ENCODE measurements around the gene VPS33B. TPM values are rescaled to one million over a fixed set of nuclear protein-coding genes. Genes with fewer than 3 reads are reported as not detected.

Gene VPS33B
- total and polyA plus RNA-seq, 2 of the 13 experiments (the other 11 are each of a cell fraction or from before 2014, with no cell fraction given), result 15.8 to 16.5 TPM

GRCh38 chr15:91027677-91028076 is 5.3 kb upstream of the VPS33B start:
- Histone ChIP-seq H3K9ac (ENCODE audit: insufficient read depth, low read depth, low read length) (no peak overlapping the region), H3K79me2 (ENCODE audit: insufficient read depth, low read length) (no peaks in the 10 kb centered on the region), H4K20me1 (ENCODE audit: insufficient read depth, low read length) (no peaks in the 10 kb centered on the region), H3K4me3 (replicated peaks in 1 of 3; ENCODE audit: insufficient read depth in 1 of 3, low read depth in 2 of 3, low read length in 3 of 3) (no peak overlapping the region), H3K4me1 (ENCODE audit: insufficient read depth, low read length) (peaks cover 7% of the 10 kb centered on the region; the same call in 1 of the 2 replicates), H3K9me3 (ENCODE audit: low read length) (no peaks in the 10 kb centered on the region), H3K4me2 (ENCODE audit: low read depth, low read length) (no peak overlapping the region), H3K27ac (ENCODE audit: extremely low read length, insufficient read depth, low read length) (no peak overlapping the region), H3K27me3 (ENCODE audit: control insufficient read depth in 1 of 2, insufficient read depth in 2 of 2, low read length in 2 of 2) (peaks cover 0 to 1% of the 10 kb centered on the region in 2 experiments; a peak in 1 of 5 replicates), H3K36me3 (replicated peaks in 1 of 2; ENCODE audit: control insufficient read depth in 1 of 2, insufficient read depth in 2 of 2, low read length in 2 of 2) (no peaks in the 10 kb centered on the region), H2AFZ (ENCODE audit: low read length) (no peak overlapping the region)
- 0% methylated on average over 1 of the region's 1 CpG for WGBS (ENCODE audit: low lambda C conversion rate)
- ATAC-seq (no peak), DNase-seq (ENCODE audit: low spot score) (no peak), FAIRE-seq (no peak)
- BruUV-seq (replicated peaks), result no TSS peak
- intact Hi-C loops (cut with micrococcal nuclease; ENCODE audit: unreplicated experiment) (no loop called here), in situ Hi-C loops (cut with HindIII; ENCODE audit: extremely low pct_ligation_motif_present, low pct_unique_long_range_greater_than_20kb) (no loop called here)
- CTCF ChIA-PET (ENCODE audit: low intra/inter-chr PET ratio, low total read pairs), result no interaction called here
- POLR2A ChIA-PET, result no interaction called here
- TF ChIP-seq ZNF446 (CRISPR knock-in tag; IDR thresholded peaks at IDR 0.05) (no peak), PAWR (CRISPR knock-in tag; IDR thresholded peaks at IDR 0.05; ENCODE audit: borderline replicate concordance) (no peak), SMC3 (IDR thresholded peaks at IDR 0.05; ENCODE audit: low read length) (no peak), PLSCR1 (CRISPR knock-in tag; IDR thresholded peaks at IDR 0.05; ENCODE audit: borderline replicate concordance) (no peak)

GRCh38 chr15:91023720-91024119 is 1.3 kb upstream of the VPS33B start:
- intact Hi-C loops (cut with micrococcal nuclease; ENCODE audit: unreplicated experiment), result no loop called here

More at GRCh38 chr15:91023720-91024119, 1.3 kb upstream of the VPS33B start:
- peaks cover 20% of the 10 kb centered on the region for H3K4me1 ChIP-seq (ENCODE audit: insufficient read depth, low read length)
- FAIRE-seq (no peak), DNase-seq (ENCODE audit: low spot score) (no peak), ATAC-seq (no peak)
- ChIA-PET CTCF (ENCODE audit: low intra/inter-chr PET ratio, low total read pairs) (interaction anchor here (0.6 kb wide), 1 partner anchor 1823 kb away, joined by 3 read pairs; no protein-coding TSS in a partner anchor), POLR2A (no interaction called here)
- H3K79me2 ChIP-seq (ENCODE audit: insufficient read depth, low read length), result peaks cover 13% of the 10 kb centered on the region
- H3K9me3 ChIP-seq (ENCODE audit: low read length), result no peaks in the 10 kb centered on the region
- no peaks in the 10 kb centered on the region; a peak in 1 of 5 replicates for H3K27me3 ChIP-seq (ENCODE audit: control insufficient read depth in 1 of 2, insufficient read depth in 2 of 2, low read length in 2 of 2)
- no peaks in the 10 kb centered on the region; a peak in 1 of 5 replicates for H3K36me3 ChIP-seq (replicated peaks in 1 of 2; ENCODE audit: control insufficient read depth in 1 of 2, insufficient read depth in 2 of 2, low read length in 2 of 2)
- in situ Hi-C loops (cut with HindIII; ENCODE audit: extremely low pct_ligation_motif_present, low pct_unique_long_range_greater_than_20kb), result no loop called here
- WGBS (ENCODE audit: low lambda C conversion rate), result 79% methylated on average over 7 of the region's 7 CpGs
- TF ChIP-seq ZBTB34 (CRISPR knock-in tag; IDR thresholded peaks at IDR 0.05), result no peak
- TF ChIP-seq SKI (IDR thresholded peaks at IDR 0.05; ENCODE audit: partially characterized antibody), result no peak
- TF ChIP-seq MAF1 (CRISPR knock-in tag; IDR thresholded peaks at IDR 0.05; ENCODE audit: borderline replicate concordance), result no peak
- no peak for TF ChIP-seq HIVEP1 (CRISPR knock-in tag; IDR thresholded peaks at IDR 0.05)
- TF ChIP-seq STAG1 (CRISPR knock-in tag; IDR thresholded peaks at IDR 0.05), result no peak
- no peak for TF ChIP-seq SP2 (CRISPR knock-in tag; IDR thresholded peaks at IDR 0.05)
- TF ChIP-seq EP300 (IDR thresholded peaks at IDR 0.05; ENCODE audit: low read depth in 2 of 2, low read length in 2 of 2), result no peak
- TF ChIP-seq EP300 (CRISPR knock-in tag; IDR thresholded peaks at IDR 0.05; ENCODE audit: borderline replicate concordance), result no peak
- no peak overlapping the region for H2AFZ ChIP-seq (ENCODE audit: low read length)
- H3K27ac ChIP-seq (ENCODE audit: extremely low read length, insufficient read depth, low read length), result no peak overlapping the region
- no peak overlapping the region for H3K9ac ChIP-seq (ENCODE audit: insufficient read depth, low read depth, low read length)
- H4K20me1 ChIP-seq (ENCODE audit: insufficient read depth, low read length), result no peaks in the 10 kb centered on the region
- no peak overlapping the region for H3K4me3 ChIP-seq (replicated peaks in 1 of 3; ENCODE audit: insufficient read depth in 1 of 3, low read depth in 2 of 3, low read length in 3 of 3)
- no peak overlapping the region for H3K4me2 ChIP-seq (ENCODE audit: low read depth, low read length)
- BruUV-seq (replicated peaks), result no TSS peak
